ENCODE measurements around the gene PERM1. TPM values are rescaled to one million over a fixed set of nuclear protein-coding genes. Genes with fewer than 3 reads are reported as not detected.
A peak's percentile ranks its signal among the peaks of the same experiment; 100 is the strongest.

The PERM1 gene
- total RNA-seq, 1 experiment from 2014 or later: not detected

GRCh38 chr1:974687-975328, 7.1 kb downstream of the PERM1 start:
- ATAC-seq: no peak
- CTCF ChIA-PET: interaction anchor here (1.5 kb wide), 1 partner anchor 9 kb away, joined by 8 read pairs; no protein-coding TSS in a partner anchor

GRCh38 chr1:974293-974640, 7.6 kb downstream of the PERM1 start:
- H3K4me1 Mint-ChIP-seq: peaks cover 4% of the 10 kb centered on the region
- ATAC-seq (no peak), DNase-seq (ENCODE audit: low spot score) (no peak)
- H3K27me3 Mint-ChIP-seq (ENCODE audit: low read depth): peaks cover 20% of the 10 kb centered on the region
- peaks cover 3% of the 10 kb centered on the region; the same call in 1 of the 2 replicates for H3K36me3 Mint-ChIP-seq
- POLR2A ChIA-PET: no interaction called here
- CTCF ChIA-PET: no interaction called here
- H3K4me3 Mint-ChIP-seq: no peak overlapping the region
- H3K27ac Mint-ChIP-seq: no peak overlapping the region
- peaks cover 3% of the 10 kb centered on the region for H3K9me3 Mint-ChIP-seq
- TF ChIP-seq, protein P1, sequence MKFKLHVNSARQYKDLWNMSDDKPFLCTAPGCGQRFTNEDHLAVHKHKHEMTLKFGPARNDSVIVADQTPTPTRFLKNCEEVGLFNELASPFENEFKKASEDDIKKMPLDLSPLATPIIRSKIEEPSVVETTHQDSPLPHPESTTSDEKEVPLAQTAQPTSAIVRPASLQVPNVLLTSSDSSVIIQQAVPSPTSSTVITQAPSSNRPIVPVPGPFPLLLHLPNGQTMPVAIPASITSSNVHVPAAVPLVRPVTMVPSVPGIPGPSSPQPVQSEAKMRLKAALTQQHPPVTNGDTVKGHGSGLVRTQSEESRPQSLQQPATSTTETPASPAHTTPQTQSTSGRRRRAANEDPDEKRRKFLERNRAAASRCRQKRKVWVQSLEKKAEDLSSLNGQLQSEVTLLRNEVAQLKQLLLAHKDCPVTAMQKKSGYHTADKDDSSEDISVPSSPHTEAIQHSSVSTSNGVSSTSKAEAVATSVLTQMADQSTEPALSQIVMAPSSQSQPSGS (CRISPR knock-in tag; IDR thresholded peaks at IDR 0.05; ENCODE audit: borderline replicate concordance, low read depth): no peak
- TF ChIP-seq SMAD4 (CRISPR knock-in tag; IDR thresholded peaks at IDR 0.05) (no peak), NFATC4 (CRISPR knock-in tag; IDR thresholded peaks at IDR 0.05) (no peak), AFF4 (CRISPR knock-in tag; IDR thresholded peaks at IDR 0.05; ENCODE audit: borderline replicate concordance) (no peak), TEAD1 (CRISPR knock-in tag; IDR thresholded peaks at IDR 0.05) (no peak), ZMAT4 (CRISPR knock-in tag; IDR thresholded peaks at IDR 0.05) (no peak), FOXK1 (CRISPR knock-in tag; IDR thresholded peaks at IDR 0.05) (no peak), ZNF121 (CRISPR knock-in tag; IDR thresholded peaks at IDR 0.05) (no peak), HMGA2 (CRISPR knock-in tag; IDR thresholded peaks at IDR 0.05) (no peak)
- TF ChIP-seq, protein P2, sequence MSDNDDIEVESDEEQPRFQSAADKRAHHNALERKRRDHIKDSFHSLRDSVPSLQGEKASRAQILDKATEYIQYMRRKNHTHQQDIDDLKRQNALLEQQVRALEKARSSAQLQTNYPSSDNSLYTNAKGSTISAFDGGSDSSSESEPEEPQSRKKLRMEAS (CRISPR knock-in tag; IDR thresholded peaks at IDR 0.05): no peak

More at GRCh38 chr1:974687-975328, 7.1 kb downstream of the PERM1 start:
- Mint-ChIP-seq H3K36me3 (peaks cover 3% of the 10 kb centered on the region; the same call in 1 of the 2 replicates), H3K9me3 (peaks cover 3% of the 10 kb centered on the region), H3K4me3 (no peak overlapping the region), H3K4me1 (peaks cover 4% of the 10 kb centered on the region), H3K27ac (peak overlapping the region; percentile 65; the same call in 1 of the 2 replicates), H3K27me3 (ENCODE audit: low read depth) (peaks cover 15% of the 10 kb centered on the region)
- DNase-seq (ENCODE audit: low spot score): no peak
- POLR2A ChIA-PET: no interaction called here
- TF ChIP-seq TEAD1 (CRISPR knock-in tag; IDR thresholded peaks at IDR 0.05): no peak
- TF ChIP-seq GTF2I (CRISPR knock-in tag; conservative IDR thresholded peaks at IDR 0.05): no peak
- TF ChIP-seq ZBTB21 (CRISPR knock-in tag; IDR thresholded peaks at IDR 0.05; ENCODE audit: borderline replicate concordance): no peak
- TF ChIP-seq, protein P3, sequence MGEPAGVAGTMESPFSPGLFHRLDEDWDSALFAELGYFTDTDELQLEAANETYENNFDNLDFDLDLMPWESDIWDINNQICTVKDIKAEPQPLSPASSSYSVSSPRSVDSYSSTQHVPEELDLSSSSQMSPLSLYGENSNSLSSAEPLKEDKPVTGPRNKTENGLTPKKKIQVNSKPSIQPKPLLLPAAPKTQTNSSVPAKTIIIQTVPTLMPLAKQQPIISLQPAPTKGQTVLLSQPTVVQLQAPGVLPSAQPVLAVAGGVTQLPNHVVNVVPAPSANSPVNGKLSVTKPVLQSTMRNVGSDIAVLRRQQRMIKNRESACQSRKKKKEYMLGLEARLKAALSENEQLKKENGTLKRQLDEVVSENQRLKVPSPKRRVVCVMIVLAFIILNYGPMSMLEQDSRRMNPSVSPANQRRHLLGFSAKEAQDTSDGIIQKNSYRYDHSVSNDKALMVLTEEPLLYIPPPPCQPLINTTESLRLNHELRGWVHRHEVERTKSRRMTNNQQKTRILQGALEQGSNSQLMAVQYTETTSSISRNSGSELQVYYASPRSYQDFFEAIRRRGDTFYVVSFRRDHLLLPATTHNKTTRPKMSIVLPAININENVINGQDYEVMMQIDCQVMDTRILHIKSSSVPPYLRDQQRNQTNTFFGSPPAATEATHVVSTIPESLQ (CRISPR knock-in tag; IDR thresholded peaks at IDR 0.05): no peak
- TF ChIP-seq MXD4 (CRISPR knock-in tag; IDR thresholded peaks at IDR 0.05; ENCODE audit: borderline replicate concordance): no peak
- no peak for TF ChIP-seq OVOL2 (CRISPR knock-in tag; IDR thresholded peaks at IDR 0.05; ENCODE audit: borderline replicate concordance)
- no peak for TF ChIP-seq ATF3 (CRISPR knock-in tag; conservative IDR thresholded peaks at IDR 0.05)
- TF ChIP-seq KAT7 (CRISPR knock-in tag; IDR thresholded peaks at IDR 0.05; ENCODE audit: borderline replicate concordance): no peak
- TF ChIP-seq NFYB (CRISPR knock-in tag; conservative IDR thresholded peaks at IDR 0.05; ENCODE audit: low read depth): no peak
- TF ChIP-seq CREM (CRISPR knock-in tag; IDR thresholded peaks at IDR 0.05): no peak
- TF ChIP-seq ZNF532 (CRISPR knock-in tag; IDR thresholded peaks at IDR 0.05; ENCODE audit: borderline replicate concordance): no peak

All from WTC11 (cell line).